ENCODE results near the gene CALHM2. TPM values are rescaled to one million over a fixed set of nuclear protein-coding genes. Genes with fewer than 3 reads are reported as not detected.

The CALHM2 gene
- total and polyA plus RNA-seq, 2 donors (not counting 3 experiments of a cell fraction or from before 2014, with no cell fraction given), result 32.1 to 38.4 TPM

GRCh38 chr10:103463499-103463898 lies 11.3 kb upstream of the CALHM2 start:
- Histone ChIP-seq H3K36me3 (ENCODE audit: control insufficient read depth in 2 of 2, extremely low read depth in 1 of 2, insufficient read depth in 2 of 2, low read length in 2 of 2) (no peaks in the 10 kb centered on the region), H4K20me1 (replicated peaks; ENCODE audit: control insufficient read depth, extremely low read depth, insufficient read depth, low read length) (no peaks in the 10 kb centered on the region), H3K9me3 (replicated peaks; ENCODE audit: control insufficient read depth, insufficient read depth, low read length) (no peaks in the 10 kb centered on the region), H2AFZ (ENCODE audit: low read depth, low read length) (no peak overlapping the region), H3K27me3 (ENCODE audit: control insufficient read depth in 2 of 2, insufficient read depth in 2 of 2, low read length in 2 of 2) (peaks cover 0 to 2% of the 10 kb centered on the region in 2 experiments), H3K9me1 (replicated peaks; ENCODE audit: control insufficient read depth, extremely low read depth, insufficient read depth, low read length) (no peaks in the 10 kb centered on the region), H3K27ac (ENCODE audit: insufficient read depth, low read depth, low read length) (no peak overlapping the region), H3K9ac (replicated peaks; ENCODE audit: extremely low read depth, insufficient read depth, low read length) (no peak overlapping the region), H3K4me3 (replicated peaks in 1 of 3; ENCODE audit: insufficient read depth in 1 of 3, low read depth in 1 of 3, low read length in 3 of 3) (no peak overlapping the region), H3K4me2 (ENCODE audit: insufficient read depth, low read length) (no peak overlapping the region), H3K4me1 (ENCODE audit: control insufficient read depth, extremely low read depth, insufficient read depth, low read length) (no peaks in the 10 kb centered on the region), H3K79me2 (ENCODE audit: control insufficient read depth, insufficient read depth, low read length) (no peaks in the 10 kb centered on the region)
- DNase-seq (ENCODE audit: low read depth, low spot score) (no peak), FAIRE-seq (no peak)
- intact Hi-C loops (cut with micrococcal nuclease), result no loop called here
- dilution Hi-C loops (cut with MboI; ENCODE audit: extremely low pct_ligation_motif_present, low sequenced_read_pairs), result no loop called here
- ChIA-PET CTCF (no interaction called here), POLR2A (no interaction called here)
- no peak for TF ChIP-seq FOS (IDR thresholded peaks at IDR 0.05; ENCODE audit: borderline replicate concordance, insufficient read depth, low read length)
- no peak for TF ChIP-seq POLR2AphosphoS5 (IDR thresholded peaks at IDR 0.05; ENCODE audit: insufficient read depth, low read depth, low read length)
- no peak for TF ChIP-seq EZH2 (IDR thresholded peaks at IDR 0.05; ENCODE audit: borderline replicate concordance, low read depth, low read length, severe bottlenecking)
- TF ChIP-seq MYC (IDR thresholded peaks at IDR 0.05; ENCODE audit: low read depth, low read length), result no peak
- TF ChIP-seq CTCF (IDR thresholded peaks at IDR 0.05; ENCODE audit: extremely low read depth in 1 of 2, insufficient read depth in 1 of 2, low read depth in 1 of 2, low read length in 2 of 2), result no peak
- no peak for TF ChIP-seq POLR2A (IDR thresholded peaks at IDR 0.05; ENCODE audit: low read depth, low read length)
- no peak for TF ChIP-seq GATA2 (IDR thresholded peaks at IDR 0.05; ENCODE audit: insufficient read depth, insufficient read length, low read depth, low read length)
- TF ChIP-seq JUN (IDR thresholded peaks at IDR 0.05; ENCODE audit: borderline replicate concordance, insufficient read depth, insufficient read length, low read depth), result no peak
- BruUV-seq (replicated peaks), result no TSS peak

Data from endothelial cell of umbilical vein (primary cell).